Activated CD8-positive, alpha-beta memory T cell treated with anti-CD3 and anti-CD28 coated beads, Interleukin-2, amount 10 ng/mL, durations not matched to agents 7 days and 5 days (primary cell): ENCODE data around the gene ARHGEF26. TPM values are rescaled to one million over a fixed set of nuclear protein-coding genes. Genes with fewer than 3 reads are reported as not detected.
A peak's percentile ranks its signal among the peaks of the same experiment; 100 is the strongest.

Experiments
- ATAC-seq: fragments of 150-1000 bp; cut with Tn5 transposase; one replicate; pipeline ENCODE4 v1.10.0; 2021; ENCODE audit warnings: moderate library complexity
- CTCF ChIA-PET: fragments of 350-600 bp; sonication (Branson Sonifier 250); formaldehyde crosslinking; loops from one replicate; lab custom pipeline; 2021; ENCODE audit warnings: antibody characterized with exemption; lab: Charles Lee
- DNase-seq: peaks from one replicate; pipeline ENCODE4 v3.0.0-alpha.2; 2020
- H3K27ac Mint-ChIP-seq: one replicate; pipeline ENCODE4 v1.8.0; 2021; ENCODE audit warnings: mild to moderate bottlenecking, mixed read lengths
- H3K27me3 Mint-ChIP-seq: one replicate; pipeline ENCODE4 v1.8.0; 2021; ENCODE audit warnings: mixed read lengths
- H3K36me3 Mint-ChIP-seq: one replicate; pipeline ENCODE4 v1.8.0; 2021; ENCODE audit warnings: mild to moderate bottlenecking, mixed read lengths
- H3K4me1 Mint-ChIP-seq: one replicate; pipeline ENCODE4 v1.8.0; 2021; ENCODE audit warnings: mixed read lengths
- H3K4me3 Mint-ChIP-seq: one replicate; pipeline ENCODE4 v1.8.0; 2021; ENCODE audit warnings: mild to moderate bottlenecking, moderate library complexity, mixed read lengths
- H3K9me3 Mint-ChIP-seq: one replicate; pipeline ENCODE4 v1.8.0; 2022; ENCODE audit warnings: low read depth, mixed read lengths
- total RNA-seq, 2 experiments: library from RNA; stranded (reverse); gene quantifications; one replicate each; pipeline ENCODE4 v1.2.3, GENCODE V29; 2021

Gene ARHGEF26
- total RNA-seq, 2 experiments from 2014 or later: 0.09 to 0.23 TPM

- no peak overlapping the region for H3K27ac Mint-ChIP-seq
- H3K9me3 Mint-ChIP-seq: no peaks in the 10 kb centered on the region
- peaks cover 8% of the 10 kb centered on the region for H3K36me3 Mint-ChIP-seq
- H3K4me3 Mint-ChIP-seq: no peak overlapping the region
- H3K27me3 Mint-ChIP-seq: no peaks in the 10 kb centered on the region
- DNase-seq (no peak), ATAC-seq (no peak)
- CTCF ChIA-PET: no interaction called here
- peaks cover 3% of the 10 kb centered on the region for H3K4me1 Mint-ChIP-seq
Observed at GRCh38 chr3:154243353-154243752, 122.2 kb downstream of the ARHGEF26 start.

- Mint-ChIP-seq H3K27me3 (no peaks in the 10 kb centered on the region), H3K4me3 (no peak overlapping the region), H3K36me3 (peaks cover 11% of the 10 kb centered on the region), H3K27ac (no peak overlapping the region), H3K9me3 (no peaks in the 10 kb centered on the region), H3K4me1 (peaks cover 3% of the 10 kb centered on the region)
- DNase-seq: no peak
- no peak for ATAC-seq
- CTCF ChIA-PET: interaction anchor here (1.1 kb wide), 1 partner anchor 9 kb away, joined by 4 read pairs; no protein-coding TSS in a partner anchor
Observed at GRCh38 chr3:154244644-154245043, 123.5 kb downstream of the ARHGEF26 start.

- Mint-ChIP-seq H3K4me3 (no peak overlapping the region), H3K27ac (no peak overlapping the region), H3K36me3 (peaks cover 22% of the 10 kb centered on the region), H3K9me3 (no peaks in the 10 kb centered on the region), H3K4me1 (peaks cover 3% of the 10 kb centered on the region), H3K27me3 (no peaks in the 10 kb centered on the region)
- no peak for DNase-seq
- CTCF ChIA-PET: no interaction called here
- ATAC-seq: no peak
Observed at GRCh38 chr3:154247806-154248415, 126.7 kb downstream of the ARHGEF26 start.

- ATAC-seq (no peak), DNase-seq (no peak)
- CTCF ChIA-PET: no interaction called here
- Mint-ChIP-seq H3K36me3 (peaks cover 28% of the 10 kb centered on the region), H3K27ac (no peak overlapping the region), H3K27me3 (no peaks in the 10 kb centered on the region), H3K9me3 (no peaks in the 10 kb centered on the region), H3K4me3 (no peak overlapping the region), H3K4me1 (no peaks in the 10 kb centered on the region)
Observed at GRCh38 chr3:154250291-154250690, 129.1 kb downstream of the ARHGEF26 start.

GRCh38 chr3:154251610-154252009 lies 130.4 kb downstream of the ARHGEF26 start:
- Mint-ChIP-seq H3K27ac (no peak overlapping the region), H3K9me3 (no peaks in the 10 kb centered on the region), H3K36me3 (peaks cover 26% of the 10 kb centered on the region), H3K4me3 (no peak overlapping the region), H3K4me1 (no peaks in the 10 kb centered on the region), H3K27me3 (no peaks in the 10 kb centered on the region)
- ATAC-seq: no peak
- no peak for DNase-seq
- CTCF ChIA-PET: no interaction called here

GRCh38 chr3:154252759-154253638 lies 131.8 kb downstream of the ARHGEF26 start:
- H3K27ac Mint-ChIP-seq: no peak overlapping the region
- H3K4me1 Mint-ChIP-seq: no peaks in the 10 kb centered on the region
- DNase-seq (peak; percentile 70), ATAC-seq (peak; percentile 57)
- CTCF ChIA-PET: interaction anchor here (0.7 to 1.9 kb wide), 8 partner anchors 8 to 132 kb away, joined by 3 to 6 read pairs (median 4); partner anchors contain the start of gene ARHGEF26
- H3K9me3 Mint-ChIP-seq: no peaks in the 10 kb centered on the region
- no peak overlapping the region for H3K4me3 Mint-ChIP-seq
- H3K27me3 Mint-ChIP-seq: no peaks in the 10 kb centered on the region
- H3K36me3 Mint-ChIP-seq: peaks cover 26% of the 10 kb centered on the region

GRCh38 chr3:154254527-154254926 lies 133.3 kb downstream of the ARHGEF26 start:
- Mint-ChIP-seq H3K36me3 (peaks cover 33% of the 10 kb centered on the region), H3K4me3 (no peak overlapping the region), H3K27ac (no peak overlapping the region), H3K27me3 (no peaks in the 10 kb centered on the region), H3K9me3 (no peaks in the 10 kb centered on the region), H3K4me1 (no peaks in the 10 kb centered on the region)
- CTCF ChIA-PET: interaction anchor here (1.3 to 1.6 kb wide), 2 partner anchors 10 kb away, joined by 4 read pairs; no protein-coding TSS in a partner anchor
- DNase-seq (no peak), ATAC-seq (no peak)

GRCh38 chr3:154273381-154273780 lies 152.2 kb downstream of the ARHGEF26 start:
- Mint-ChIP-seq H3K27me3 (no peaks in the 10 kb centered on the region), H3K9me3 (no peaks in the 10 kb centered on the region), H3K4me3 (no peak overlapping the region), H3K4me1 (no peaks in the 10 kb centered on the region), H3K27ac (no peak overlapping the region), H3K36me3 (peaks cover 61% of the 10 kb centered on the region)
- CTCF ChIA-PET: no interaction called here
- DNase-seq: no peak
- ATAC-seq: no peak

- Mint-ChIP-seq H3K4me3 (no peak overlapping the region), H3K36me3 (peaks cover 58% of the 10 kb centered on the region), H3K4me1 (no peaks in the 10 kb centered on the region), H3K27ac (no peak overlapping the region), H3K9me3 (no peaks in the 10 kb centered on the region), H3K27me3 (no peaks in the 10 kb centered on the region)
- DNase-seq: no peak
- CTCF ChIA-PET: no interaction called here
- no peak for ATAC-seq
Observed at GRCh38 chr3:154274348-154274747, 153.2 kb downstream of the ARHGEF26 start.

GRCh38 chr3:154275292-154275691 lies 154.1 kb downstream of the ARHGEF26 start:
- H3K4me1 Mint-ChIP-seq: no peaks in the 10 kb centered on the region
- H3K27me3 Mint-ChIP-seq: no peaks in the 10 kb centered on the region
- CTCF ChIA-PET: no interaction called here
- no peak for ATAC-seq
- no peak overlapping the region for H3K4me3 Mint-ChIP-seq
- H3K36me3 Mint-ChIP-seq: peaks cover 57% of the 10 kb centered on the region
- no peak for DNase-seq
- H3K9me3 Mint-ChIP-seq: no peaks in the 10 kb centered on the region
- no peak overlapping the region for H3K27ac Mint-ChIP-seq

GRCh38 chr3:154275965-154276364 lies 154.8 kb downstream of the ARHGEF26 start:
- DNase-seq: no peak
- H3K4me3 Mint-ChIP-seq: no peak overlapping the region
- no peaks in the 10 kb centered on the region for H3K4me1 Mint-ChIP-seq
- ATAC-seq: no peak
- H3K27me3 Mint-ChIP-seq: no peaks in the 10 kb centered on the region
- H3K9me3 Mint-ChIP-seq: no peaks in the 10 kb centered on the region
- no peak overlapping the region for H3K27ac Mint-ChIP-seq
- peaks cover 56% of the 10 kb centered on the region for H3K36me3 Mint-ChIP-seq
- CTCF ChIA-PET: no interaction called here

GRCh38 chr3:154280161-154280560 lies 159.0 kb downstream of the ARHGEF26 start:
- DNase-seq: no peak
- no peaks in the 10 kb centered on the region for H3K9me3 Mint-ChIP-seq
- peaks cover 57% of the 10 kb centered on the region for H3K36me3 Mint-ChIP-seq
- peaks cover 5% of the 10 kb centered on the region for H3K4me1 Mint-ChIP-seq
- H3K4me3 Mint-ChIP-seq: no peak overlapping the region
- H3K27me3 Mint-ChIP-seq: no peaks in the 10 kb centered on the region
- H3K27ac Mint-ChIP-seq: no peak overlapping the region
- no peak for ATAC-seq
- CTCF ChIA-PET: no interaction called here

- H3K27me3 Mint-ChIP-seq: no peaks in the 10 kb centered on the region
- H3K36me3 Mint-ChIP-seq: peaks cover 47% of the 10 kb centered on the region
- CTCF ChIA-PET: interaction anchor here (0.6 to 1.1 kb wide), 2 partner anchors 30 to 169 kb away, joined by 3 to 4 read pairs; no protein-coding TSS in a partner anchor
- no peak for DNase-seq
- no peak overlapping the region for H3K4me3 Mint-ChIP-seq
- peak overlapping the region; percentile 46 for H3K27ac Mint-ChIP-seq
- H3K4me1 Mint-ChIP-seq: peaks cover 7% of the 10 kb centered on the region
- no peak for ATAC-seq
- no peaks in the 10 kb centered on the region for H3K9me3 Mint-ChIP-seq
Observed at GRCh38 chr3:154285221-154285620, 164.0 kb downstream of the ARHGEF26 start.

GRCh38 chr3:154290187-154290586 lies 169.0 kb downstream of the ARHGEF26 start:
- Mint-ChIP-seq H3K36me3 (peaks cover 38% of the 10 kb centered on the region), H3K4me3 (no peak overlapping the region), H3K4me1 (peaks cover 2% of the 10 kb centered on the region), H3K27me3 (no peaks in the 10 kb centered on the region), H3K27ac (no peak overlapping the region), H3K9me3 (no peaks in the 10 kb centered on the region)
- CTCF ChIA-PET: no interaction called here
- DNase-seq (no peak), ATAC-seq (no peak)
